Stimulated activated CD4-positive, alpha-beta T cell treated with anti-CD3 and anti-CD28 coated beads, Interleukin-12 subunit alpha, Interleukin-12 subunit beta, amount 100 ng/mL, for 4 hours (primary cell): Measurements from ENCODE around the gene CADM2.
"Not testable (repeated sequence)": the region's sequence is repeated elsewhere in the genome, so short reads cannot be mapped to it uniquely, and the experiment has no call there.

Source experiments
- DNase-seq: peaks from one replicate; pipeline ENCODE4 v3.0.0-alpha.2; 2020

The CADM2 gene

GRCh38 chr3:85846940-85847339 is 888.2 kb downstream of the CADM2 start:
- no peak for DNase-seq

GRCh38 chr3:85851071-85851470 is 892.3 kb downstream of the CADM2 start:
- DNase-seq, result no peak

GRCh38 chr3:85853805-85854204 is 895.0 kb downstream of the CADM2 start:
- DNase-seq, result no peak

- no peak for DNase-seq
These were observed 904.2 kb downstream of the CADM2 start for GRCh38 chr3:85862893-85863455.

GRCh38 chr3:85864896-85865295 is 906.1 kb downstream of the CADM2 start:
- no peak for DNase-seq

GRCh38 chr3:85867072-85867471 is 908.3 kb downstream of the CADM2 start:
- no peak for DNase-seq

- DNase-seq, result no peak
These were observed 916.8 kb downstream of the CADM2 start for GRCh38 chr3:85875589-85875988.

GRCh38 chr3:85877631-85878030 is 918.8 kb downstream of the CADM2 start:
- DNase-seq, result no peak

GRCh38 chr3:85881833-85882393 is 923.1 kb downstream of the CADM2 start:
- DNase-seq, result no peak

GRCh38 chr3:85890043-85890555 is 931.3 kb downstream of the CADM2 start:
- DNase-seq, result no peak

- no peak for DNase-seq
These were observed 944.6 kb downstream of the CADM2 start for GRCh38 chr3:85903434-85903833.

- no peak for DNase-seq
These were observed 954.2 kb downstream of the CADM2 start for GRCh38 chr3:85912980-85913379.

- DNase-seq, result no peak
These were observed 963.6 kb downstream of the CADM2 start for GRCh38 chr3:85922374-85922773.

GRCh38 chr3:85930718-85931117 is 971.9 kb downstream of the CADM2 start:
- DNase-seq, result no peak

- no peak for DNase-seq
These were observed 974.5 kb downstream of the CADM2 start for GRCh38 chr3:85933326-85933725.

GRCh38 chr3:85935171-85935570 is 976.4 kb downstream of the CADM2 start:
- DNase-seq, result no peak

- no peak for DNase-seq
These were observed 980.3 kb downstream of the CADM2 start for GRCh38 chr3:85939074-85939482.

GRCh38 chr3:85950435-85950834 is 991.6 kb downstream of the CADM2 start:
- no peak for DNase-seq

GRCh38 chr3:85960793-85961192 is 1002.0 kb downstream of the CADM2 start:
- DNase-seq, result no peak

- DNase-seq, result no peak
These were observed 1019.0 kb downstream of the CADM2 start for GRCh38 chr3:85977615-85978338.

GRCh38 chr3:85979034-85979433 is 1020.2 kb downstream of the CADM2 start:
- no peak for DNase-seq

- not testable (repeated sequence) for DNase-seq
These were observed 1030.8 kb downstream of the CADM2 start for GRCh38 chr3:85989581-85989980.

GRCh38 chr3:86029590-86029989 is 1070.8 kb downstream of the CADM2 start:
- no peak for DNase-seq

- no peak for DNase-seq
These were observed 1079.1 kb downstream of the CADM2 start for GRCh38 chr3:86037916-86038315.
